ENCODE results near the gene MALRD1. TPM values are rescaled to one million over a fixed set of nuclear protein-coding genes. Genes with fewer than 3 reads are reported as not detected.

The MALRD1 gene
- polyA plus RNA-seq, 3 donors = 0.06 to 0.98 TPM; not detected in 1

GRCh38 chr10:19431622-19432351 is 383.2 kb downstream of the MALRD1 start:
- H3K27ac ChIP-seq (ENCODE audit: low read depth, low read length) = no peak overlapping the region
- 32 to 70% (median 59%) methylated on average over 5 of the region's 5 CpGs for WGBS, 3 donors

- 53 to 85% (median 81%) methylated on average over 2 of the region's 2 CpGs for WGBS, 3 donors
- no peak overlapping the region for H3K27ac ChIP-seq (ENCODE audit: low read depth, low read length)
These were observed 401.3 kb downstream of the MALRD1 start for GRCh38 chr10:19449860-19450259.

GRCh38 chr10:19451356-19451755 is 402.8 kb downstream of the MALRD1 start:
- 68 to 88% (median 71%) methylated on average over 3 of the region's 3 CpGs for WGBS, 3 donors
- H3K27ac ChIP-seq (ENCODE audit: low read depth, low read length) = no peak overlapping the region

- 62 to 72% (median 67%) methylated on average over 2 of the region's 2 CpGs for WGBS, 3 donors
- H3K27ac ChIP-seq (ENCODE audit: low read depth, low read length) = no peak overlapping the region
These were observed 403.3 kb downstream of the MALRD1 start for GRCh38 chr10:19451937-19452336.

GRCh38 chr10:19453967-19454366 is 405.4 kb downstream of the MALRD1 start:
- no peak overlapping the region for H3K27ac ChIP-seq (ENCODE audit: low read depth, low read length)

GRCh38 chr10:19461588-19461987 is 413.0 kb downstream of the MALRD1 start:
- 71 to 91% (median 89%) methylated on average over 5 of the region's 5 CpGs for WGBS, 3 donors
- H3K27ac ChIP-seq (ENCODE audit: low read depth, low read length) = no peak overlapping the region

GRCh38 chr10:19466709-19467108 is 418.1 kb downstream of the MALRD1 start:
- no peak overlapping the region for H3K27ac ChIP-seq (ENCODE audit: low read depth, low read length)
- WGBS, 3 donors = 88 to 97% (median 94%) methylated on average over 6 of the region's 6 CpGs

GRCh38 chr10:19468413-19468812 is 419.8 kb downstream of the MALRD1 start:
- H3K27ac ChIP-seq (ENCODE audit: low read depth, low read length) = no peak overlapping the region

GRCh38 chr10:19469521-19469920 is 420.9 kb downstream of the MALRD1 start:
- 0 to 64% (median 62%) methylated on average over 1 of the region's 1 CpG for WGBS, 3 donors
- H3K27ac ChIP-seq (ENCODE audit: low read depth, low read length) = no peak overlapping the region

More at GRCh38 chr10:19468413-19468812, 419.8 kb downstream of the MALRD1 start:
- WGBS, 3 donors = 43 to 56% (median 53%) methylated on average over 1 of the region's 1 CpG

- 64 to 91% (median 78%) methylated on average over 4 of the region's 4 CpGs for WGBS, 3 donors
- no peak overlapping the region for H3K27ac ChIP-seq (ENCODE audit: low read depth, low read length)
These were observed 431.3 kb downstream of the MALRD1 start for GRCh38 chr10:19479854-19480253.

- no peak overlapping the region for H3K27ac ChIP-seq (ENCODE audit: low read depth, low read length)
- WGBS, 3 donors = 62 to 71% (median 69%) methylated on average over 3 of the region's 3 CpGs
These were observed 431.8 kb downstream of the MALRD1 start for GRCh38 chr10:19480353-19480752.

GRCh38 chr10:19483421-19483820 is 434.8 kb downstream of the MALRD1 start:
- no peak overlapping the region for H3K27ac ChIP-seq (ENCODE audit: low read depth, low read length)
- 55 to 63% (median 63%) methylated on average over 2 of the region's 2 CpGs for WGBS, 3 donors

- no peak overlapping the region for H3K27ac ChIP-seq (ENCODE audit: low read depth, low read length)
- WGBS, 3 donors = 23 to 31% (median 24%) methylated on average over 23 of the region's 23 CpGs
These were observed 440.1 kb downstream of the MALRD1 start for GRCh38 chr10:19488592-19489280.

GRCh38 chr10:19491166-19491565 is 442.6 kb downstream of the MALRD1 start:
- no peak overlapping the region for H3K27ac ChIP-seq (ENCODE audit: low read depth, low read length)
- 82 to 95% (median 91%) methylated on average over 2 of the region's 2 CpGs for WGBS, 3 donors

GRCh38 chr10:19493917-19494316 is 445.3 kb downstream of the MALRD1 start:
- 89 to 96% (median 92%) methylated on average over 3 of the region's 3 CpGs for WGBS, 3 donors
- H3K27ac ChIP-seq (ENCODE audit: low read depth, low read length) = no peak overlapping the region

GRCh38 chr10:19497026-19497425 is 448.4 kb downstream of the MALRD1 start:
- no peak overlapping the region for H3K27ac ChIP-seq (ENCODE audit: low read depth, low read length)
- 82 to 92% (median 91%) methylated on average over 4 of the region's 4 CpGs for WGBS, 3 donors

GRCh38 chr10:19498393-19499290 is 450.0 kb downstream of the MALRD1 start:
- no peak overlapping the region for H3K27ac ChIP-seq (ENCODE audit: low read depth, low read length)
- WGBS, 3 donors = 31 to 55% (median 48%) methylated on average over 1 of the region's 1 CpG

- H3K27ac ChIP-seq (ENCODE audit: low read depth, low read length) = no peak overlapping the region
- WGBS, 3 donors = 67 to 80% (median 70%) methylated on average over 1 of the region's 1 CpG
These were observed 450.7 kb downstream of the MALRD1 start for GRCh38 chr10:19499291-19499770.

- whole genome bisulfite sequencing, 3 donors = 76 to 91% (median 88%) methylated on average over 1 of the region's 1 CpG
These were observed 452.4 kb downstream of the MALRD1 start for GRCh38 chr10:19500959-19501358.

More at GRCh38 chr10:19500959-19501358, 452.4 kb downstream of the MALRD1 start:
- H3K27ac ChIP-seq (ENCODE audit: low read depth, low read length) = no peak overlapping the region
